Hypothalamus (tissue), 51 donors: ENCODE results near the gene GPR89B.
"Not testable (repeated sequence)": the region's sequence is repeated elsewhere in the genome, so short reads cannot be mapped to it uniquely, and the experiment has no call there.

ENCODE experiments used
- DNase-seq, 51 donors: peaks; one replicate each; lab custom pipeline; 2025; lab: John Stamatoyannopoulos, UW

The GPR89B gene

GRCh38 chr1:147931137-147931536 lies 2.9 kb downstream of the GPR89B start:
- not testable (repeated sequence) for DNase-seq

- DNase-seq, result not testable (repeated sequence)
Observed at GRCh38 chr1:147935296-147935695, 7.1 kb downstream of the GPR89B start.

GRCh38 chr1:147940456-147940855 lies 12.2 kb downstream of the GPR89B start:
- DNase-seq, result not testable (repeated sequence)

- not testable (repeated sequence) for DNase-seq
Observed at GRCh38 chr1:147942563-147942962, 14.3 kb downstream of the GPR89B start.

GRCh38 chr1:147949517-147949916 lies 21.3 kb downstream of the GPR89B start:
- not testable (repeated sequence) for DNase-seq

- not testable (repeated sequence) for DNase-seq
Observed at GRCh38 chr1:147958906-147959305, 30.7 kb downstream of the GPR89B start.

GRCh38 chr1:147959680-147960079 lies 31.5 kb downstream of the GPR89B start:
- DNase-seq, result not testable (repeated sequence)

GRCh38 chr1:147964575-147964974 lies 36.4 kb downstream of the GPR89B start:
- not testable (repeated sequence) for DNase-seq

- not testable (repeated sequence) for DNase-seq
Observed at GRCh38 chr1:147966657-147967056, 38.4 kb downstream of the GPR89B start.

- not testable (repeated sequence) for DNase-seq
Observed at GRCh38 chr1:147978896-147979651, 50.9 kb downstream of the GPR89B start.

- DNase-seq, result not testable (repeated sequence)
Observed at GRCh38 chr1:147985374-147985773, 57.2 kb downstream of the GPR89B start.

- not testable (repeated sequence) for DNase-seq
Observed at GRCh38 chr1:147987893-147988292, 59.7 kb downstream of the GPR89B start.

- not testable (repeated sequence) for DNase-seq
Observed at GRCh38 chr1:147992916-147993315, 64.7 kb downstream of the GPR89B start.

- not testable (repeated sequence) for DNase-seq
Observed at GRCh38 chr1:147993400-147993799, 65.2 kb downstream of the GPR89B start.

- DNase-seq, result not testable (repeated sequence)
Observed at GRCh38 chr1:147993825-147994615, 65.8 kb downstream of the GPR89B start.

GRCh38 chr1:147996088-147996487 lies 67.9 kb downstream of the GPR89B start:
- DNase-seq, result not testable (repeated sequence)

- DNase-seq, result not testable (repeated sequence)
Observed at GRCh38 chr1:148007724-148008123, 79.5 kb downstream of the GPR89B start.

GRCh38 chr1:148010527-148010926 lies 82.3 kb downstream of the GPR89B start:
- no peak for DNase-seq

- DNase-seq, result not testable (repeated sequence)
Observed at GRCh38 chr1:148013177-148014144, 85.2 kb downstream of the GPR89B start.
